Erythroblast (primary cell): ENCODE measurements around the gene PTGER2.

Experiments
- DNase-seq, 2 experiments: peaks; one replicate each; lab custom pipeline; 2025; lab: John Stamatoyannopoulos, UW
- GATA1 ChIP-seq: IDR thresholded peaks from 2 replicates; pipeline ENCODE4 v1.6.1; 2011; ENCODE audit warnings: low read depth, mild to moderate bottlenecking, control low read depth, low read length, moderate library complexity
- POLR2A ChIP-seq: IDR thresholded peaks from 2 replicates; pipeline ENCODE4 v1.6.1; 2011; ENCODE audit warnings: mild to moderate bottlenecking, low read length

The PTGER2 gene

DNA sequence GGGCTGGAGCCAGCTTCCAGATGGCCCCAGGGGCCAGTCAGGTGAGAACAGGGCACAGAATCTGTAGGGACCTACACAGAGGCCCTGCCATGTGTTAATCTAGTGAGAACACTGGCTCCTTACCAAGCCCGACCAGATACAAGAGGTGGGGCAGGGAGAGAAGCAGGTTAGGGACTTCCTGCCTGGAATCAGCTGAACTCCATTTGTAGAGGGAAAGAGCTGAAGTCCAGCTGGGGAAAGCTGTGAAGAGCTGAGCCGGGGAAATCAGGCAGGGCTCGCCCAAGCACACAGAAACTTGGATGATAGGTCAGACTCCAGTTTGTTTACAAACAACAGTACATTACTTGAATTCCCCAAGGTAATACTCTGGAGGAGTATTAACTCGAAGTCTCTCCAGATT lies 46.7 kb downstream of the PTGER2 start:
- TF ChIP-seq POLR2A = no peak
- TF ChIP-seq GATA1 = no peak

GRCh38 chr14:52363041-52363704 lies 49.1 kb downstream of the PTGER2 start:
- TF ChIP-seq POLR2A = no peak
- TF ChIP-seq GATA1 = no peak
- DNase-seq = no peak

More for the DNA sequence above, 46.7 kb downstream of the PTGER2 start:
- DNase-seq = no peak

DNA sequence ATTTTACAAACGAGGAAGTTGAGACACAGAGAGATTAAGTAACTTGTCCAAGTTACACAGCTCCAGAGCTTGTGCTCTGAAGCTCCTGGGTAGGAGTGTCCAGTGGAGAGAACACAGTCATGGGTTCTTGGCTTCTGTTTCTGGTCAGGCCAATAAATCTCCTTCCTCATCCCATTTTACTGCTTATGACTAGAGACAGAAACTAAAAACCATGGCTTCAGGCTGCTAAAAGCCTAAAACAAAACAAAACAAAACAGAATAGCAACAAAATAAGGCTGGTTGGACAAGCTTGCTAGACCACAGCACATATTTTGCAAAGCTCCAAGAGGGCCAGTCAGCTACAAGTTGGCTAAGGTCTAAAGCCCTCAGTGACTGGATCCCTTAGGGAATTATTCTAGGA lies 49.8 kb downstream of the PTGER2 start:
- DNase-seq = no peak
- no peak for TF ChIP-seq GATA1
- TF ChIP-seq POLR2A = no peak

DNA sequence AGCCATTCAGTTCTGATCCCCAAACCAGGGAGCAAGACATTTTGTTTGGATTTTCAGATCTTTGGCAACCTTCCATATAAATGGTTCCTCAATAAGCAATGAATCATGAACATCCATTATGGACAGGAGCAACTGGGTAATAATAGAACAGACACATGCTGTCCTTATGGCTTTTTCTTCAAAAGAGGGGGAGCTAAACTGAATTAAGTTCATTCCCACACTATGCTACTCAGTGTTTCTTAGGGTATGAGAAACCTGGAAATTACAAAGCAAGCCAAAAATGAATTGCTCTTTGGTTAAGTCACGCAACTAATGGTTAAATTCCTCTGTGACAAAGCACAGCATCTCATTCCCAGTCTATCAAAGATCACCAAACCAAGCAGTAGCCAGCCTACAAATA lies 51.0 kb downstream of the PTGER2 start:
- DNase-seq = no peak
- TF ChIP-seq POLR2A (no peak), GATA1 (no peak)

- no peak for TF ChIP-seq GATA1
- no peak for TF ChIP-seq POLR2A
- no peak for DNase-seq
Measured at GRCh38 chr14:52366796-52367315, 52.7 kb downstream of the PTGER2 start.

DNA sequence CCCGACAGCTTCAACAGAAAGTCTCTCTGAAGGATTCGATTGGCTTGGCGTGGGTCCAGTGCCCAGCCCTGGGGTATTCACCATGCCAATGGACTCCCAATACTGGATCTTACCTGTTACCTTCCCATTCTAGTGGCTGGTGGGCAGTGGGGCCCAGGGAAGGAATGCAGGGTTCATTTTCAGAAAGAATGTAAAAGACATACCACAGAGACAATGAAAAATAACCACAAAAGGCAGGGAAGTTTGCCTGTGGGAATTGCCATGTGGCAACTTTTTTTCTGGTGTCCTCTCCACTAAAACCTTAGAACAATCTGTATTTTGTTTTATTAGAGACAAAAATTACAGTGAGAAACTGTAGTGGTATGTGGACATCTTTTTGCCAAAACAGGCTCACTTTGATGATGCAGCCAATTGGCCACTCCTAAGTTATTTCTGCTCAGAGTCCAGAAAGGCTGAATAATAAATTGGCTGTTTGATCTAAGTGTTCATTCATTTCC lies 55.2 kb downstream of the PTGER2 start:
- TF ChIP-seq GATA1 (no peak), POLR2A (no peak)
- DNase-seq = no peak

- no peak for TF ChIP-seq POLR2A
- DNase-seq = no peak
Measured at GRCh38 chr14:52370406-52370935, 56.4 kb downstream of the PTGER2 start.

DNA sequence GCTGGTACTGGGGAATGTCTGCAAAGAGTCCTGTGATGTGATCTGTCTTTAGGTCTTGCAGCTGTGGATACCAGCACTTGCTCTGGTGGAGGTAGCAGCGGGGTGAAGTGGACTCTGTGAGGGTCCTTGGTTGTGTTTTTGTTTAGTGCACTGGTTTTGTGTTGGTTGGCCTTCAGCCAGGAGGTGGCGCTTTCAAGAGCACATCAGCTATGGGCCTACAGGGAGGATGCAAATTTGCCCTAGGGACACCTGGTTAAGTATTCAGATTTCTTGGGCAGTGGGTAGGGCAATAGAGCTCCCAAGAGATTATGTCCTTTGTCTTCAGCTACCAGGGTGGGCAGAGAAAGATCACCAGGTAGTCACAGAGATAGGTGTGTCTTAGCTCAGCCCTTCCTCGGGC lies 63.8 kb downstream of the PTGER2 start:
- DNase-seq = peak in 1 of 2 experiments; percentile 5
- no peak for TF ChIP-seq GATA1
- TF ChIP-seq POLR2A = no peak
